PC-3 (cell line): Measurements from ENCODE around the gene MS4A4E. TPM values are rescaled to one million over a fixed set of nuclear protein-coding genes. Genes with fewer than 3 reads are reported as not detected.

Experiments used
- ATAC-seq: fragments of 200-7000 bp; cut with Tn5 transposase; 2 replicates; pipeline ENCODE4 v1.9.1; 2020; ENCODE audit warnings: mild to moderate bottlenecking, moderate library complexity
- BruUV-seq: library from RNA; stranded (reverse); fragments of 400-500 nt; replicated peaks from 2 replicates; lab custom pipeline; 2021; lab: Mats Ljungman, UMichigan
- CTCF ChIA-PET: fragments of 300-600 bp; sonication (Branson Sonifier 250); formaldehyde crosslinking; loops from one replicate; lab custom pipeline; 2022; ENCODE audit warnings: antibody characterized with exemption; lab: Charles Lee
- POLR2A ChIA-PET: fragments of 300-600 bp; sonication (Branson Sonifier 250); formaldehyde crosslinking; loops from one replicate; lab custom pipeline; 2022; ENCODE audit warnings: antibody characterized with exemption; ENCODE audit not compliant: unreplicated experiment; lab: Charles Lee
- DNase-seq: peaks from one replicate; pipeline ENCODE4 v3.0.0-alpha.2; 2015
- H2AFZ ChIP-seq: fragments of 300-600 bp; sonication (generic); 2 replicates; pipeline ENCODE4 v1.6.0; 2016; ENCODE audit warnings: antibody characterized with exemption, low read length
- H3F3A ChIP-seq: fragments of 300-600 bp; sonication (generic); one replicate; pipeline ENCODE4 v1.6.0; 2017; ENCODE audit warnings: antibody characterized with exemption, low read length, control low read depth, mild to moderate bottlenecking; ENCODE audit not compliant: unreplicated experiment
- H3K27ac ChIP-seq: fragments of 300-600 bp; sonication (generic); 2 replicates; pipeline ENCODE4 v1.5.1; 2016; ENCODE audit warnings: mild to moderate bottlenecking, low read length
- H3K27me3 ChIP-seq: fragments of 300-600 bp; sonication (generic); 2 replicates; pipeline ENCODE4 v1.6.1; 2016; ENCODE audit warnings: low read length, mixed read lengths
- H3K36me3 ChIP-seq: fragments of 300-600 bp; sonication (generic); 2 replicates; pipeline ENCODE4 v1.6.1; 2016; ENCODE audit warnings: low read depth, mixed run types, low read length, mixed read lengths
- H3K4me1 ChIP-seq: fragments of 300-600 bp; sonication (generic); 2 replicates; pipeline ENCODE4 v1.5.1; 2016; ENCODE audit warnings: low read length; ENCODE audit not compliant: insufficient read depth
- H3K4me2 ChIP-seq: fragments of 300-600 bp; sonication (generic); 2 replicates; pipeline ENCODE4 v1.6.0; 2016; ENCODE audit warnings: low read length
- H3K4me3 ChIP-seq: fragments of 300-600 bp; sonication (generic); 2 replicates; pipeline ENCODE4 v1.5.1; 2016; ENCODE audit warnings: mild to moderate bottlenecking, low read length, mixed read lengths
- H3K79me2 ChIP-seq: fragments of 300-600 bp; sonication (generic); 2 replicates; pipeline ENCODE4 v1.6.1; 2017; ENCODE audit warnings: low read length, mixed read lengths
- H3K9ac ChIP-seq: fragments of 300-600 bp; sonication (generic); 2 replicates; pipeline ENCODE4 v1.6.0; 2016; ENCODE audit warnings: mild to moderate bottlenecking, low read length
- H3K9me2 ChIP-seq: fragments of 300-600 bp; sonication (generic); replicated peaks from 2 replicates; pipeline ENCODE4 v1.6.1; 2016; ENCODE audit warnings: mixed run types, low read length, mixed read lengths
- H3K9me3 ChIP-seq: fragments of 300-600 bp; sonication (generic); 2 replicates; pipeline ENCODE4 v1.6.1; 2016; ENCODE audit warnings: low read length, mixed read lengths
- H4K20me1 ChIP-seq: fragments of 300-600 bp; sonication (generic); 2 replicates; pipeline ENCODE4 v1.6.1; 2016; ENCODE audit warnings: low read length, mixed read lengths
- CTCF ChIP-seq: fragments of 300-600 bp; sonication (generic); conservative IDR thresholded peaks from 2 replicates; pipeline ENCODE4 v1.5.1; 2017; ENCODE audit warnings: antibody characterized with exemption, low read depth, mild to moderate bottlenecking, low read length
- EZH2 ChIP-seq: fragments of 300-600 bp; sonication (generic); IDR thresholded peaks from one replicate; pipeline ENCODE4 v1.6.1; 2017; ENCODE audit warnings: antibody characterized with exemption, mild to moderate bottlenecking, low read length; ENCODE audit not compliant: unreplicated experiment
- EZH2phosphoT487 ChIP-seq: fragments of 300-600 bp; sonication (generic); IDR thresholded peaks from 2 replicates; pipeline ENCODE4 v1.6.1; 2018; ENCODE audit warnings: mild to moderate bottlenecking, antibody characterized with exemption, low read length, borderline replicate concordance
- intact Hi-C: fragments of 100-400 bp; cut with micrococcal nuclease; formaldehyde crosslinking; loops from 2 replicates; pipeline ENCODE4 v1.9.0; 2023
- total RNA-seq: library from RNA; depleted of rRNA; stranded (reverse); fragments of >200 nt; gene quantifications from 2 replicates; pipeline ENCODE4 v1.2.3, GENCODE V29; 2014

Gene MS4A4E
- total RNA-seq, 1 experiment from 2014 or later = not detected

- BruUV-seq = no TSS peak
- TF ChIP-seq EZH2 (no peak), EZH2phosphoT487 (no peak), CTCF (no peak)
- POLR2A ChIA-PET = no interaction called here
Observed at GRCh38 chr11:60221692-60222091, 21.2 kb downstream of the MS4A4E start.

GRCh38 chr11:60221181-60221580 is 21.8 kb downstream of the MS4A4E start:
- Histone ChIP-seq H3F3A (no peaks in the 10 kb centered on the region), H2AFZ (no peak overlapping the region), H3K9me3 (no peaks in the 10 kb centered on the region), H3K9ac (no peak overlapping the region), H3K36me3 (no peaks in the 10 kb centered on the region), H4K20me1 (no peaks in the 10 kb centered on the region), H3K79me2 (no peaks in the 10 kb centered on the region), H3K27ac (no peak overlapping the region), H3K4me1 (no peaks in the 10 kb centered on the region), H3K4me2 (no peak overlapping the region), H3K27me3 (no peaks in the 10 kb centered on the region), H3K4me3 (no peak overlapping the region), H3K9me2 (no peaks in the 10 kb centered on the region)
- DNase-seq = no peak
- ChIA-PET CTCF (no interaction called here), POLR2A (no interaction called here)
- no peak for ATAC-seq
- intact Hi-C loops = no loop called here
- BruUV-seq = no TSS peak
- TF ChIP-seq EZH2phosphoT487 = no peak
- no peak for TF ChIP-seq EZH2
- TF ChIP-seq CTCF = no peak

More at GRCh38 chr11:60221692-60222091, 21.2 kb downstream of the MS4A4E start:
- Histone ChIP-seq H3K79me2 (no peaks in the 10 kb centered on the region), H3F3A (no peaks in the 10 kb centered on the region), H3K4me3 (no peak overlapping the region), H3K27me3 (no peaks in the 10 kb centered on the region), H3K27ac (no peak overlapping the region), H4K20me1 (no peaks in the 10 kb centered on the region), H3K9ac (no peak overlapping the region), H2AFZ (no peak overlapping the region), H3K9me2 (no peaks in the 10 kb centered on the region), H3K9me3 (no peaks in the 10 kb centered on the region), H3K36me3 (no peaks in the 10 kb centered on the region), H3K4me2 (no peak overlapping the region), H3K4me1 (no peaks in the 10 kb centered on the region)
- ATAC-seq (no peak), DNase-seq (no peak)
- intact Hi-C loops = no loop called here
- CTCF ChIA-PET = no interaction called here

- no peaks in the 10 kb centered on the region for H3F3A ChIP-seq
- TF ChIP-seq EZH2 (no peak), CTCF (no peak), EZH2phosphoT487 (no peak)
- H3K27ac ChIP-seq = no peak overlapping the region
- no peak for DNase-seq
- H3K79me2 ChIP-seq = no peaks in the 10 kb centered on the region
- H3K4me3 ChIP-seq = no peak overlapping the region
- ChIA-PET CTCF (no interaction called here), POLR2A (no interaction called here)
- no peak overlapping the region for H3K4me2 ChIP-seq
- no peaks in the 10 kb centered on the region for H4K20me1 ChIP-seq
- BruUV-seq = no TSS peak
- H3K27me3 ChIP-seq = 0 out of 2 replicates have a peak, but pooled peaks cover 3% of the 10 kb centered on the region
- intact Hi-C loops = no loop called here
- no peak for ATAC-seq
- H3K4me1 ChIP-seq = no peaks in the 10 kb centered on the region
- H3K9me2 ChIP-seq = no peaks in the 10 kb centered on the region
- no peaks in the 10 kb centered on the region for H3K9me3 ChIP-seq
- H3K36me3 ChIP-seq = no peaks in the 10 kb centered on the region
- no peak overlapping the region for H3K9ac ChIP-seq
- H2AFZ ChIP-seq = no peak overlapping the region
Observed at GRCh38 chr11:60214386-60214785, 28.6 kb downstream of the MS4A4E start.
